Parathyroid adenoma (tissue), 2 donors: ENCODE data around the gene ALOX15B.
"Not testable (repeated sequence)": the region's sequence is repeated elsewhere in the genome, so short reads cannot be mapped to it uniquely, and the experiment has no call there.

Source experiments
- H2AFZ ChIP-seq: fragments of 300-600 bp; sonication (generic); one replicate; pipeline ENCODE4 v1.7.0; 2017; ENCODE audit warnings: antibody characterized with exemption, mild to moderate bottlenecking
- H3K27ac ChIP-seq: fragments of 300-600 bp; sonication (generic); one replicate; pipeline ENCODE4 v1.7.0; 2017
- H3K27me3 ChIP-seq: fragments of 300-600 bp; sonication (generic); one replicate; pipeline ENCODE4 v1.7.0; 2017; ENCODE audit warnings: low read length; ENCODE audit not compliant: control insufficient read depth, insufficient read depth
- H3K36me3 ChIP-seq: fragments of 300-600 bp; sonication (generic); one replicate; pipeline ENCODE4 v1.7.0; 2017; ENCODE audit warnings: low read length; ENCODE audit not compliant: control insufficient read depth, insufficient read depth
- H3K4me1 ChIP-seq: fragments of 300-600 bp; sonication (generic); one replicate; pipeline ENCODE4 v1.7.0; 2017; ENCODE audit warnings: control low read depth
- H3K4me2 ChIP-seq: fragments of 300-600 bp; sonication (generic); one replicate; pipeline ENCODE4 v1.7.0; 2017; ENCODE audit warnings: low read length
- H3K4me3 ChIP-seq: fragments of 300-600 bp; sonication (generic); one replicate; pipeline ENCODE4 v1.7.0; 2017; ENCODE audit warnings: low read depth, low read length
- H3K79me2 ChIP-seq: fragments of 300-600 bp; sonication (generic); one replicate; pipeline ENCODE4 v1.7.0; 2017; ENCODE audit warnings: control low read depth
- H3K9ac ChIP-seq: fragments of 300-600 bp; sonication (generic); one replicate; pipeline ENCODE4 v1.7.0; 2017; ENCODE audit warnings: mild to moderate bottlenecking
- H3K9me3 ChIP-seq: fragments of 300-600 bp; sonication (generic); one replicate; pipeline ENCODE4 v1.7.0; 2017; ENCODE audit warnings: low read length; ENCODE audit not compliant: control insufficient read depth
- CTCF ChIP-seq: fragments of 300-600 bp; sonication (generic); IDR thresholded peaks from one replicate; pipeline ENCODE4 v1.7.0; 2017; ENCODE audit warnings: antibody characterized with exemption, mild to moderate bottlenecking
- donor health status: primary hyperparathyroidism.

ALOX15B gene

DNA sequence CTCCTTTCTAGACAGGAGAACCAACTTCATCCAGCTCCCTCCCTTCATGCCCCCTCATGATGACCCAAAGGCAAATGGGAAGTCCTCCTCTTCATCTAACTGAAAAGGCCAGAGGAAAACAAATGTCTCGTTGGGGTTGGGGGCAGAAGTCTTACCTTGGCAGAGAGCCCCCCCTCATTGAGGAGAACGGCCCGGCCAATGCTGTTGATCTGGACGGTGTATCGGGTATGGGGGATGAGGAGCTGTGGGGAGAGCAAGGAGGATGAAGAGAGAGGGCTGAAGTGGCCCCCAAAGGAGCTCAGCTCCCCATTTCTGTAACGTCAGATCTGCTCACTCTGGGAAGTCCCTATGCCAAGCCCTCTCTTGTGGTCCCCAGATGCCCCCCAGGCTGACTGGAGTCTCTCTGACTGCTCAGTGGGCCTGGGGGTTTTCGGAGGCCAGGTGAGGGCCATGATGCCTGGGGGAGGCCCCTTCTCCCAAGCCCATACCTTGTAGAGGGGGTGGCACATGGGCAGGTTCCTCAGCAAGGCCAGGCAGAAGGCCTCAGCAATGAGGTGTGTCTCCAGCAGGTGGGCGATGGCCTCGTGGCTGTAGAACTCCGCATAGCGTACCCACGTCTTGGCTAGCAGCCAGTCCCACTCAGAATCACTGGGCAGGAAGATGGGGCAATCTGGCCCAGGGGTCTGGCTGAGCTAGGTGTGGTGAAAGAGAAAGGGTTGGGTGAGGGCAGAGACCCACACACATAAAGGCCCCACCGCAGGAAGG, 37.8 kb downstream of the ALOX15B start:
- Histone ChIP-seq H3K9me3 (no peaks in the 10 kb centered on the region), H3K4me2 (no peak overlapping the region), H3K27me3 (peaks cover 7% of the 10 kb centered on the region), H3K4me3 (no peak overlapping the region), H3K9ac (no peak overlapping the region), H3K79me2 (no peaks in the 10 kb centered on the region), H3K27ac (no peak overlapping the region), H2AFZ (no peak overlapping the region), H3K36me3 (no peaks in the 10 kb centered on the region), H3K4me1 (peaks cover 4% of the 10 kb centered on the region)
- TF ChIP-seq CTCF, result no peak

GRCh38 chr17:8077939-8078338, 39.1 kb downstream of the ALOX15B start:
- not testable (repeated sequence) for H2AFZ ChIP-seq, H3K27me3 ChIP-seq, H3K9ac ChIP-seq, H3K79me2 ChIP-seq, H3K4me2 ChIP-seq, H3K4me3 ChIP-seq, H3K36me3 ChIP-seq, H3K27ac ChIP-seq, H3K4me1 ChIP-seq, H3K9me3 ChIP-seq

DNA sequence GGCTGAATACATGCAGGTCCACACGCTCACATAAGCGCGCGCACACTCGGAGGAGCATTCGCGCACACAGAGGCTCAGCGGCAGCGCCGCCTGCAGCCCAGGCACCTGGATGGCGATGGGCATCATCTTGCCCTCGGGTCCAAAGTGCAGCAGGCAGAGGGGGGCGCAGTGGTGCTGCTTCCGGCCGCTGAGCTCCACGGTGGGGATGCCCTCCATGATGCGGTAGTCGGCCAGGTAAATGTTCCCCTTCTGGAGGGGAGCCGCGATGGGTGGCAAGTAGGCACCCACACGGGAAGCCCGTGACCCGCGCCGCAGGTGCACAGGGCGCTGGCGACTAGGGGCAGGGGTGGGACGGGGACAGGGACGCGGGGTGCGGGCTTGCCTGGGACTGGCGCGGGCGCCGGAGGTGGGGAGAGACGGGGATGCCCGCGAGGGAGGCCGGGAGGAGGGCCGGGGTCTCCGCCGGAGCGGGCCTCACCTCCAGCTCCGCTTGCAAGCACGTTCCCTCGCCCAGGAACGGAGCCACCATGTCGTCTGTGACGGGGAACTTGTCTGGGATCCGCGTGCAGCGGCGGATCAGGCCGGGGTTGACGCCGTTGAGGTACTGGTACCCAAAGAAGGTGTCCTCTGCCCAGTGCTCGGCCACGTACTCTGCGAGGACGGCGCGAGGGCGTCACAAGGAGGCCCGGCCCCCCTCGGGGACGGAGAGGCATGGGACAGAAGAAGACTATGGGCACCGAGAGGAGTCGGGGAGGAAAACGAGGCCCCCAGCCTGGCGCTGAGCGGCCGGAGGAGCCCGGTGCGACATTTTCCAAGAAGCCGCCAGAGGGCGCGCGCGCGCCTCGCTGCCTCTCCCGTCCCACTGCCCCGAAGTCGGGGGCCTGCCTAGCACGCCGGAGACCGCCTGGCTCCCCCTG, 40.7 kb downstream of the ALOX15B start:
- H3K9ac ChIP-seq, result no peak overlapping the region
- H3K4me2 ChIP-seq, result peak overlapping the region; percentile 73
- no peaks in the 10 kb centered on the region for H3K4me1 ChIP-seq
- peaks cover 1% of the 10 kb centered on the region for H3K27me3 ChIP-seq
- H3K79me2 ChIP-seq, result no peaks in the 10 kb centered on the region
- H3K9me3 ChIP-seq, result no peaks in the 10 kb centered on the region
- no peaks in the 10 kb centered on the region for H3K36me3 ChIP-seq
- H3K27ac ChIP-seq, result no peak overlapping the region
- peak overlapping the region; percentile 53 for H3K4me3 ChIP-seq
- TF ChIP-seq CTCF, result peak; percentile 94
- H2AFZ ChIP-seq, result peak overlapping the region; percentile 81

DNA sequence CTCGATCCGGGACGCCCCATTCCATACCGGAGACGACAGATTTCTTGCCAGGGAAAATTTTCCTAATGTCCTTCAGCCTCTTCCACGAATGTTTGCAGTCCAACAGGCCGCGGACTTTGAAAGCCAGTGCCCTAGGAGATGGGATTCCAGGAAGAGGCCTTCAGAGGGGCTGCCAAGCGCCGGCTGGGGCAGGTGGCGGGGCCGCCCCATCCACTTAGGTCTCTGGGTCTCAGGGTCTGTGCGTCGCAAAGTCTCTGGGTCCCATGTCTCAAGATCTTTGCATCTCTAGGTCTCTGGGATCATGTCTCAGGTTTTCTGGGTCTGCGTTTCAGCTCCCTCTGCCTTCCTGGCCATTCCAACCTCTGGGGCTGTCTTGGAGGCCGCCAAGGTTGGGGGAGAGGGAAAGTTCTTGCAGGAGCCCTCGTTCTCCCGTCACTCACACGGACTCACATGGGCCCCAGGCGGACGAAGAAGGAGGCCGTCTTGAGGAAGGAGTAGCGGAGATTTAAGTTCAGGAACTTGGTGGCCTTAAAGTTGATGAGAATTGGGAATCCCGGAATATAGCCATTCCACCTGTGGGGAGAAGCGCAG, 41.4 kb downstream of the ALOX15B start:
- no peaks in the 10 kb centered on the region for H3K79me2 ChIP-seq
- H3K9me3 ChIP-seq, result no peaks in the 10 kb centered on the region
- H2AFZ ChIP-seq, result peak overlapping the region; percentile 81
- H3K36me3 ChIP-seq, result no peaks in the 10 kb centered on the region
- no peak overlapping the region for H3K27ac ChIP-seq
- H3K9ac ChIP-seq, result no peak overlapping the region
- peak overlapping the region; percentile 53 for H3K4me3 ChIP-seq
- H3K4me2 ChIP-seq, result peak overlapping the region; percentile 73
- TF ChIP-seq CTCF, result no peak
- no peaks in the 10 kb centered on the region for H3K27me3 ChIP-seq
- H3K4me1 ChIP-seq, result no peaks in the 10 kb centered on the region

GRCh38 chr17:8080799-8081219, 42.0 kb downstream of the ALOX15B start:
- H3K9me3 ChIP-seq, result no peaks in the 10 kb centered on the region
- H3K36me3 ChIP-seq, result no peaks in the 10 kb centered on the region
- H2AFZ ChIP-seq, result no peak overlapping the region
- no peaks in the 10 kb centered on the region for H3K4me1 ChIP-seq
- no peaks in the 10 kb centered on the region for H3K27me3 ChIP-seq
- H3K79me2 ChIP-seq, result no peaks in the 10 kb centered on the region
- H3K4me2 ChIP-seq, result no peak overlapping the region
- no peak for TF ChIP-seq CTCF
- no peak overlapping the region for H3K4me3 ChIP-seq
- no peak overlapping the region for H3K9ac ChIP-seq
- no peak overlapping the region for H3K27ac ChIP-seq
